Mesenchymal stem cell (in vitro differentiated cells and primary cell): Measurements from ENCODE around the gene CNKSR2.
A peak's percentile ranks its signal among the peaks of the same experiment; 100 is the strongest.

Experiments used
- DNase-seq: peaks from one replicate; pipeline ENCODE4 v3.0.0-alpha.2; 2013
- H2AFZ ChIP-seq: one replicate; pipeline ENCODE4 v1.6.1; 2013; ENCODE audit warnings: low read depth, mild to moderate bottlenecking, control low read depth, inconsistent platforms, low read length, moderate library complexity
- H2AK5ac ChIP-seq: 2 replicates; pipeline ENCODE4 v1.6.1; 2013; ENCODE audit warnings: low read length, moderate library complexity, mild to moderate bottlenecking, inconsistent platforms; ENCODE audit not compliant: severe bottlenecking
- H2BK120ac ChIP-seq: one replicate; pipeline ENCODE4 v1.6.1; 2013; ENCODE audit warnings: low read depth, mild to moderate bottlenecking, inconsistent platforms, low read length, moderate library complexity
- H2BK12ac ChIP-seq, 2 experiments: one replicate each; pipeline ENCODE4 v1.6.1; 2013; ENCODE audit warnings: inconsistent platforms in 2 of 2, low read length in 2 of 2, mild to moderate bottlenecking in 2 of 2, moderate library complexity in 2 of 2, control low read depth in 1 of 2
- H2BK15ac ChIP-seq: one replicate; pipeline ENCODE4 v1.6.1; 2013; ENCODE audit warnings: mild to moderate bottlenecking, low read depth, inconsistent platforms; ENCODE audit not compliant: poor library complexity, severe bottlenecking
- H2BK5ac ChIP-seq: 2 replicates; pipeline ENCODE4 v1.6.1; 2013; ENCODE audit warnings: low read depth, mild to moderate bottlenecking, low read length, control low read depth, inconsistent platforms; ENCODE audit not compliant: poor library complexity, severe bottlenecking
- H3K14ac ChIP-seq, 2 experiments: one replicate each; pipeline ENCODE4 v1.6.1; 2013; ENCODE audit warnings: inconsistent platforms in 2 of 2, low read length in 2 of 2, control low read depth in 1 of 2, mild to moderate bottlenecking in 1 of 2, moderate library complexity in 1 of 2
- H3K18ac ChIP-seq, 2 experiments: one replicate each; pipeline ENCODE4 v1.6.1; 2013; ENCODE audit warnings: inconsistent platforms in 2 of 2, low read length in 2 of 2, control low read depth in 1 of 2, low read depth in 1 of 2, mild to moderate bottlenecking in 1 of 2
- H3K23ac ChIP-seq, 2 experiments: one replicate each; pipeline ENCODE4 v1.6.1; 2013; ENCODE audit warnings: inconsistent platforms in 2 of 2, low read length in 2 of 2, mild to moderate bottlenecking in 2 of 2, moderate library complexity in 2 of 2, control low read depth in 1 of 2
- H3K27ac ChIP-seq: 2 replicates; pipeline ENCODE4 v1.5.1; 2013; ENCODE audit warnings: mild to moderate bottlenecking, moderate library complexity, low read length, control low read depth, inconsistent platforms; ENCODE audit not compliant: poor library complexity, severe bottlenecking
- H3K27me3 ChIP-seq, 2 experiments: 2 replicates each; pipeline versions ENCODE4 v1.6.1 to v1.7.0; 2013; ENCODE audit warnings: low read length in 2 of 2, mild to moderate bottlenecking in 2 of 2, moderate library complexity in 2 of 2, control low read depth in 1 of 2, inconsistent platforms in 1 of 2; ENCODE audit not compliant: control insufficient read depth in 1 of 2, insufficient read depth in 1 of 2
- H3K36me3 ChIP-seq, 2 experiments: 2 replicates each; pipeline versions ENCODE4 v1.6.1 to v1.7.0; 2013; ENCODE audit warnings: low read length in 2 of 2, control low read depth in 1 of 2, inconsistent platforms in 1 of 2, low read depth in 1 of 2, mild to moderate bottlenecking in 1 of 2; ENCODE audit not compliant: insufficient read depth in 2 of 2, control insufficient read depth in 1 of 2
- H3K4ac ChIP-seq, 2 experiments: one replicate each; pipeline ENCODE4 v1.6.1; 2013; ENCODE audit warnings: inconsistent platforms in 2 of 2, low read length in 2 of 2, mild to moderate bottlenecking in 2 of 2, moderate library complexity in 2 of 2, control low read depth in 1 of 2, low read depth in 1 of 2
- H3K4me1 ChIP-seq: 2 replicates; pipeline ENCODE4 v1.6.1; 2013; ENCODE audit warnings: low read depth, low read length, control low read depth; ENCODE audit not compliant: control insufficient read depth, insufficient read depth
- H3K4me2 ChIP-seq: 2 replicates; pipeline ENCODE4 v1.6.1; 2013; ENCODE audit warnings: low read length, mild to moderate bottlenecking, inconsistent platforms; ENCODE audit not compliant: poor library complexity, severe bottlenecking
- H3K4me3 ChIP-seq, 2 experiments: 2 replicates each; pipeline versions ENCODE4 v1.5.1 to v1.7.0; 2013; ENCODE audit warnings: low read length in 2 of 2, mild to moderate bottlenecking in 2 of 2, control low read depth in 1 of 2, low read depth in 1 of 2; ENCODE audit not compliant: insufficient read depth in 1 of 2
- H3K79me1 ChIP-seq: replicated peaks from 2 replicates; pipeline ENCODE4 v1.6.1; 2013; ENCODE audit warnings: mild to moderate bottlenecking, control low read depth, low read length, inconsistent platforms; ENCODE audit not compliant: poor library complexity, severe bottlenecking
- H3K9ac ChIP-seq: 2 replicates; pipeline ENCODE4 v1.7.0; 2013; ENCODE audit warnings: mild to moderate bottlenecking, low read length, moderate library complexity
- H3K9me3 ChIP-seq: 2 replicates; pipeline ENCODE4 v1.7.0; 2013; ENCODE audit warnings: mild to moderate bottlenecking, low read length; ENCODE audit not compliant: control insufficient read depth
- H4K8ac ChIP-seq: one replicate; pipeline ENCODE4 v1.6.1; 2013; ENCODE audit warnings: inconsistent platforms, mild to moderate bottlenecking, low read length, moderate library complexity
- H4K91ac ChIP-seq: one replicate; pipeline ENCODE4 v1.6.1; 2013; ENCODE audit warnings: mild to moderate bottlenecking, low read length, inconsistent platforms
- WGBS: methylation state at CpG from one replicate; pipeline ENCODE4 v1.1.7; 2013; ENCODE audit warnings: mixed read lengths; 5-methylcytosine and 5-hydroxymethylcytosine counted together

The CNKSR2 gene

GRCh38 chrX:21373001-21373400 lies 1.2 kb upstream of the CNKSR2 start:
- Histone ChIP-seq H3K79me1 (no peaks in the 10 kb centered on the region), H3K27ac (no peak overlapping the region), H3K18ac (no peak overlapping the region), H2BK120ac (no peak overlapping the region), H3K14ac (no peak overlapping the region), H3K9me3 (no peaks in the 10 kb centered on the region), H2BK12ac (no peak overlapping the region), H2AK5ac (no peak overlapping the region), H2BK5ac (no peak overlapping the region), H3K27me3 (peaks cover 0 to 22% of the 10 kb centered on the region in 2 experiments), H3K4me3 (no peak overlapping the region), H3K4ac (no peak overlapping the region), H3K4me2 (no peak overlapping the region), H3K36me3 (no peaks in the 10 kb centered on the region), H2AFZ (no peak overlapping the region), H4K91ac (no peak overlapping the region), H3K23ac (no peak overlapping the region), H3K9ac (no peak overlapping the region), H2BK15ac (no peak overlapping the region), H3K4me1 (peaks cover 13% of the 10 kb centered on the region), H4K8ac (no peak overlapping the region)
- no peak for DNase-seq
- WGBS = 50% methylated on average over 2 of the region's 7 CpGs

- Histone ChIP-seq H2AFZ (peak overlapping the region; percentile 53), H3K9me3 (no peaks in the 10 kb centered on the region), H2BK120ac (no peak overlapping the region), H2AK5ac (no peak overlapping the region), H3K23ac (no peak overlapping the region), H2BK5ac (no peak overlapping the region), H2BK12ac (no peak overlapping the region), H2BK15ac (no peak overlapping the region), H4K91ac (no peak overlapping the region), H3K4me2 (peak overlapping the region; percentile 90), H3K4ac (no peak overlapping the region), H4K8ac (no peak overlapping the region), H3K9ac (peak overlapping the region; percentile 49), H3K4me3 (peak overlapping the region; percentile 59 to 80), H3K79me1 (no peaks in the 10 kb centered on the region), H3K4me1 (peaks cover 13% of the 10 kb centered on the region), H3K36me3 (no peaks in the 10 kb centered on the region), H3K18ac (no peak overlapping the region), H3K14ac (no peak overlapping the region), H3K27ac (no peak overlapping the region), H3K27me3 (peaks cover 0 to 22% of the 10 kb centered on the region in 2 experiments)
- WGBS = 5% methylated on average over 7 of the region's 50 CpGs
- DNase-seq = no peak
Observed at GRCh38 chrX:21373637-21374162, 518 bp upstream of the CNKSR2 start.

DNA sequence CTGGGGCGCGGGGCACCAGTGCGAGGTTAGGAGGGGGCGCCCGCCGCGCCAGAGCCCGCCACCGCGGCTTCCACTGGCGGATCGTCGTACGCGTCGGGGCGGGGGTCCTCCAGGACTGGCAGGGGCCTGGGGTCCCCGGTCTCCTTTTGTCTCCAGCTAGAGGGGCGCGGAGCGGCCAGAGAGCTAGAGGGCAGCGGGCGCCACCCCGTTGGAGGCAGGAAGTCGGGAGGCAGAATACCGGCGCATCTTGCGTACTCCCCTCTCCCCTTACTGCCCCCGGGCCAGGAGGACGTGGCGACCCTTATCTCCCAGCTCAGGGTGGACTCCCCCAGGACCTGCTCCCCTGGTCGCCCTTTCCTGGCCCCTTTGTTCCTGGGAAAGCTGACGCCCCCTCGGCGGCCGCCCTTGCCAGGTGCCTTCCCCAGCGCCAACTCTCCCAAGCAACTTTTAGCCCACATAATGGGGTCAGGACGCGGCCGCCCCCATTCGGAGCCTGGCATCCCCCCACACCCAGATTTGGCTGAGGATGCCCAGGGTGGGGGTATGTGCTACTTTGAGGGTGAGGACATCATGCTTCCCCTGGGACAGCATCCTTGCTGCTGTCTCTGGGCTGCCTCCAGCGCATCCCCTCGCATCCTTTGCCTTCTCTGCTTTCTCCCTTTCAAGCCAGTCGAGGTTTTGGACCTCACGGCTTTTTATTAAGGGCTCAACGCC lies 933 bp downstream of the CNKSR2 start:
- Histone ChIP-seq H3K27ac (no peak overlapping the region), H2BK120ac (no peak overlapping the region), H3K79me1 (no peaks in the 10 kb centered on the region), H3K27me3 (peaks cover 0 to 22% of the 10 kb centered on the region in 2 experiments), H3K4me2 (peak overlapping the region; percentile 90), H2AFZ (peak overlapping the region; percentile 5), H2BK5ac (no peak overlapping the region), H3K9ac (peak overlapping the region; percentile 55), H4K8ac (no peak overlapping the region), H3K23ac (no peak overlapping the region), H2BK12ac (no peak overlapping the region), H3K4me1 (peaks cover 13% of the 10 kb centered on the region), H3K4ac (no peak overlapping the region), H3K14ac (no peak overlapping the region), H2BK15ac (no peak overlapping the region), H3K18ac (no peak overlapping the region), H3K36me3 (no peaks in the 10 kb centered on the region), H3K4me3 (peak overlapping the region; percentile 59 to 80), H4K91ac (no peak overlapping the region), H3K9me3 (no peaks in the 10 kb centered on the region), H2AK5ac (no peak overlapping the region)
- 0% methylated on average over 14 of the region's 46 CpGs for whole genome bisulfite sequencing
- no peak for DNase-seq

DNA sequence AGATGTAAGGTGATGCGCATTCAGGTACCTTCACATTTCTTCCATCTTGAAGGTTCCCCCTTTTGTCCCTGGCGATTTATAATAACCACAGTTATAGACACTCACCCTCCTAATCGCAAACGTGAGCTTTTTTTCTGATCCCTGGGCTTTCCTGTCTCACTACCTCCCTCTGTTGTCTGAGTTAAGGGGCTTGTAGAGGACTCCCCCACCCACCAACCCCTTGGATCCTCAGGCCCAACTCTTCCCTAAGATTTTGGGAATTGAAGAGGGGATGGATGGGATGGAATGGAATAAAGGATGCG lies 1.4 kb downstream of the CNKSR2 start:
- H3K18ac ChIP-seq = no peak overlapping the region
- no peaks in the 10 kb centered on the region for H3K79me1 ChIP-seq
- no peak overlapping the region for H3K14ac ChIP-seq
- WGBS = 4% methylated on average over 2 of the region's 5 CpGs
- H3K4me1 ChIP-seq = peaks cover 13% of the 10 kb centered on the region
- DNase-seq = no peak
- peaks cover 0 to 22% of the 10 kb centered on the region in 2 experiments for H3K27me3 ChIP-seq
- no peak overlapping the region for H2BK120ac ChIP-seq
- no peak overlapping the region for H2BK15ac ChIP-seq
- no peak overlapping the region for H4K91ac ChIP-seq
- no peak overlapping the region for H3K4ac ChIP-seq
- H3K27ac ChIP-seq = no peak overlapping the region
- H2AK5ac ChIP-seq = no peak overlapping the region
- H2AFZ ChIP-seq = no peak overlapping the region
- no peak overlapping the region for H4K8ac ChIP-seq
- H3K4me2 ChIP-seq = no peak overlapping the region
- H3K23ac ChIP-seq = no peak overlapping the region
- no peaks in the 10 kb centered on the region for H3K36me3 ChIP-seq
- H2BK12ac ChIP-seq = no peak overlapping the region
- no peak overlapping the region for H2BK5ac ChIP-seq
- H3K4me3 ChIP-seq = peak overlapping the region in 1 of 2 experiments; percentile 80
- H3K9me3 ChIP-seq = no peaks in the 10 kb centered on the region
- H3K9ac ChIP-seq = peak overlapping the region; percentile 55
